Peyer's patch (tissue), 4 donors: ENCODE data around the gene KLHL29. TPM values are rescaled to one million over a fixed set of nuclear protein-coding genes. Genes with fewer than 3 reads are reported as not detected.
A peak's percentile ranks its signal among the peaks of the same experiment; 100 is the strongest.

Source experiments
- DNase-seq, 3 donors: peaks; one replicate each; pipeline ENCODE4 v3.0.0-alpha.2; 2017 to 2019
- H3K27ac ChIP-seq, 4 donors: fragments of 200-600 bp; sonication (generic); one replicate each; pipeline ENCODE4 v1.5.1; 2016 to 2019
- H3K27me3 ChIP-seq, 2 donors: fragments of 200-600 bp; sonication (generic); one replicate each; pipeline ENCODE4 v1.5.1; 2019
- H3K36me3 ChIP-seq, 3 donors: fragments of 200-600 bp; sonication (generic); one replicate each; pipeline ENCODE4 v1.5.1; 2016 to 2019
- H3K4me1 ChIP-seq, 4 donors: fragments of 200-600 bp; sonication (generic); one replicate each; pipeline ENCODE4 v1.5.1; 2016 to 2019
- H3K4me3 ChIP-seq, 4 donors: fragments of 200-600 bp; sonication (generic); 1 replicate in 3 of 4; 2 replicates in 1 of 4; pipeline ENCODE4 v1.5.1; 2016 to 2019; ENCODE audit warnings: mild to moderate bottlenecking in 1 of 4
- H3K9me3 ChIP-seq, 4 donors: fragments of 200-600 bp; sonication (generic); one replicate each; pipeline ENCODE4 v1.5.1; 2016 to 2019; ENCODE audit warnings: mild to moderate bottlenecking in 1 of 4
- POLR2A ChIP-seq, 2 donors: fragments of 450-650 bp; IDR thresholded peaks; one replicate each; pipeline ENCODE4 v1.5.1; 2017; ENCODE audit warnings: antibody characterized with exemption in 2 of 2, mild to moderate bottlenecking in 2 of 2, moderate library complexity in 2 of 2
- total RNA-seq, 4 donors: library from RNA; depleted of rRNA; stranded (reverse); fragments of >200 nt; gene quantifications; one replicate each; pipeline ENCODE4 v1.1.0, GENCODE V29; 2016
- TF ChIP-seq, protein P1 (sequence below), 6 experiments: fragments of 450-650 bp in 4 of 6; fragments of 200-600 bp in 2 of 6; sonication (generic) in 1 of 6; IDR thresholded peaks; one replicate each; pipeline ENCODE4 v1.5.1; 2017 to 2019; ENCODE audit warnings: antibody characterized with exemption in 6 of 6, mild to moderate bottlenecking in 3 of 6, moderate library complexity in 1 of 6

The KLHL29 gene
- total RNA-seq, 4 donors from 2014 or later, result 1.1 to 18.2 (median 5.0) TPM

DNA sequence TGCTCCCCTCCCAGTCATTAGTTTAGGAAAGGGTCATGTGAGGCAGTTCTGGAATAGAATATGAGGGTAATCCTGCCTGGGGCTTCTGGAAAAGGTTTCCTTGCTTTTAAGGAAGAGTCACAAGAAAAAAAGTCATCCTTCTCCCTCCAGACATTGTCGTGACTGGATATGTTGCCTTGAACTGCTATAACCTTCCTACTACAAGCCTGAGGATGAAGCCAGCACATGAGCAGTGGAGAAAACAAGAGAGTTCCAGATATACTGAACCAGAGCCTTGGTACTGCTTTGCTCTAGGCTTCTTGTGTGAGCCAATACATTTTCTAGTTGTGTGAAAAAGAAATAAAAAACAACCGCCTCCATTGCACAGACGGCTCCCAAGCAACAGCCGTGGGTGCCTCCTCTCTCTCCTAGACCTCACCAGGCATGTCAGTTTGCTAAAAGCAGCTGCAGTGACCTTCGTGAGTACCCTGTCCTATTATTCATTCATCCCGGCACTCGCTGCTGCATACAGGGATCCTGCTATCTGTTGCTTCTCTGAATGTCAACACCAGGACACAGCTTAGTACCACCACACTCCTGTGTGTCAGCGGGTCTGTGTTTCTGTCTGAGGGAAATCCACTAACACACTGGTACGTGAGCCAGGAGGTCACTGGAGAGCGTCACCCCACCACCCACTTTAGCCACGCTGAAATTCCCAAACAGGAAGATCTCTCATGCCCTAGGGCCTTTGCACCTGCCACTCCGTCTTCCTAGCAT lies 186.7 kb downstream of the KLHL29 start:
- TF ChIP-seq, protein P1, sequence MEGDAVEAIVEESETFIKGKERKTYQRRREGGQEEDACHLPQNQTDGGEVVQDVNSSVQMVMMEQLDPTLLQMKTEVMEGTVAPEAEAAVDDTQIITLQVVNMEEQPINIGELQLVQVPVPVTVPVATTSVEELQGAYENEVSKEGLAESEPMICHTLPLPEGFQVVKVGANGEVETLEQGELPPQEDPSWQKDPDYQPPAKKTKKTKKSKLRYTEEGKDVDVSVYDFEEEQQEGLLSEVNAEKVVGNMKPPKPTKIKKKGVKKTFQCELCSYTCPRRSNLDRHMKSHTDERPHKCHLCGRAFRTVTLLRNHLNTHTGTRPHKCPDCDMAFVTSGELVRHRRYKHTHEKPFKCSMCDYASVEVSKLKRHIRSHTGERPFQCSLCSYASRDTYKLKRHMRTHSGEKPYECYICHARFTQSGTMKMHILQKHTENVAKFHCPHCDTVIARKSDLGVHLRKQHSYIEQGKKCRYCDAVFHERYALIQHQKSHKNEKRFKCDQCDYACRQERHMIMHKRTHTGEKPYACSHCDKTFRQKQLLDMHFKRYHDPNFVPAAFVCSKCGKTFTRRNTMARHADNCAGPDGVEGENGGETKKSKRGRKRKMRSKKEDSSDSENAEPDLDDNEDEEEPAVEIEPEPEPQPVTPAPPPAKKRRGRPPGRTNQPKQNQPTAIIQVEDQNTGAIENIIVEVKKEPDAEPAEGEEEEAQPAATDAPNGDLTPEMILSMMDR (IDR thresholded peaks at IDR 0.05), result no peak
- TF ChIP-seq POLR2A (IDR thresholded peaks at IDR 0.05), result no peak
- no peaks in the 10 kb centered on the region for H3K9me3 ChIP-seq
- DNase-seq, result no peak
- H3K4me3 ChIP-seq, result no peak overlapping the region
- H3K4me1 ChIP-seq, result no peaks in the 10 kb centered on the region
- H3K36me3 ChIP-seq, result no peaks in the 10 kb centered on the region
- H3K27ac ChIP-seq, result no peak overlapping the region
- no peaks in the 10 kb centered on the region for H3K27me3 ChIP-seq

DNA sequence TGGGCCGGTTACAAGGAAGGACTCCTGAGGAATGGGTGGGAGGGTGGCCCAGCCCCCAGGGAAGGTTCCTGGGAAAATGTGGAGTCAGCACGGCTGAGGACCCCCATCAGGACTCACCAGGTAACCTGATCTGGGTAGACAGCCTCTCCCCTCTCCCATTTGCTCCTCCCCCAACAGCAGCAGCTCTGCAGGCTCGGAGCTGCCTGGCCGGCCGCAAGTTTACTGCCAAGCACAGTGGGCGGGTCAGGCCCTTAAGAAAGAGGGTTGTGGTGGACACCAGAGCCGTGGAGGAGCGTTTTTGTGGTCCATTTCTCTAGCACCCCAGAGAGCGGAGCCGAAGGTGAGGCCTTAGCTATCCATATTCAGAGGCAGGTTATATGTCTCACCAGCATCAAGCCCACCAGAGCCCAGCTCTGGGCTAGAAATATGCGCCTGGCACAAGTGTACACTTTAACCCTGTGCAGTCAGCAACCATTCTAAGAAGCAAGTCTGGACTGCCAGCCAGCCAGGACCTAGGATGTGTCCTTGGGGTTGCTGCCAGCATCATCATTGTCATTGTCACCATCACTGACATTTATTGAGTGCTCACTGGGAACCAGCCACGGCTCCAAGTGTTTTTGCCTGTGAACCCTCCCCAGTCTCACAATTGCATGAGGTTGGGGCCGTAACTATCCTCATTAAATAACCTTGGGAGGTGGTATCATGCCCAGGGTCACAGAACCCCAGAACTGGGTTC lies 190.1 kb downstream of the KLHL29 start:
- TF ChIP-seq, protein P1 (IDR thresholded peaks at IDR 0.05), result no peak
- no peak for TF ChIP-seq POLR2A (IDR thresholded peaks at IDR 0.05)
- no peak overlapping the region for H3K27ac ChIP-seq
- H3K27me3 ChIP-seq, result no peaks in the 10 kb centered on the region

DNA sequence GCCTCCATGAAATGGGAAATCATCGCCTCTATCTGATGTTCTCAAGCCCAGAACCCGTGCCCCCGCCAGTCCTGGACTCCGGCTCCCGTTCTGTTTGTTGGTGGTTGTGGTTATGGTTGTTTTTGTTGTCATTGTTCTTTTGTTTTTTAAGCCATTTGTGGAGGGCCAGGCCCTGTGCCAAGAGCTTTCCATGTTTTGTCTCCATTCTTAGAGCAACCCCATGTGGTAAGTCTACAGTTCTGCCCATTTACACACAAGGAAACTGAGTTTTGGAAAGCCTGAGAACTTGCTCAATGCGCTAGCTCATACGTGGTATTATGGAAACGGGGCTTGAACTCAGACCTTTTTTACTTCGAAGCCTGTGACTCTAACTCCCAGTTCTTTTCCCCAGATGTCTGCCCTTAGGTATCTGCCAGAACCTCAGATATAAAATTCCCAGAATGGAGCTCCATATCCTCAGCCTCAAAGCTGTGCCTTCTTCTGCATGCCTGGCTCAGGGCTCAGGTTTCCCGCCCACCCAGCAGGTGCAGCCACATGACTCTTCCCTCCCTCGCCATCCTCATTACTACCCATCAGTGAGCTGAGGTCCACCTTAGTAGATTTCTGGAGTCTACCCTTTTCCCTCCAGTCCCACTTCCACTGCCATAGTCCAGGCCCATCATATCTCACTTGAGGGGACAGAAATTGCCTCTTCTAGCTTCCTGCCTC lies 194.1 kb downstream of the KLHL29 start:
- H3K36me3 ChIP-seq, result no peaks in the 10 kb centered on the region
- DNase-seq, result no peak
- no peak overlapping the region for H3K27ac ChIP-seq
- TF ChIP-seq POLR2A (IDR thresholded peaks at IDR 0.05), result no peak
- TF ChIP-seq, protein P1 (IDR thresholded peaks at IDR 0.05), result no peak
- no peaks in the 10 kb centered on the region for H3K27me3 ChIP-seq
- no peaks in the 10 kb centered on the region for H3K9me3 ChIP-seq
- no peak overlapping the region for H3K4me3 ChIP-seq
- H3K4me1 ChIP-seq, result no peaks in the 10 kb centered on the region

More for the DNA sequence above, 190.1 kb downstream of the KLHL29 start:
- Histone ChIP-seq H3K4me1 (no peaks in the 10 kb centered on the region), H3K36me3 (no peaks in the 10 kb centered on the region), H3K4me3 (no peak overlapping the region), H3K9me3 (no peaks in the 10 kb centered on the region)
- DNase-seq, result no peak

DNA sequence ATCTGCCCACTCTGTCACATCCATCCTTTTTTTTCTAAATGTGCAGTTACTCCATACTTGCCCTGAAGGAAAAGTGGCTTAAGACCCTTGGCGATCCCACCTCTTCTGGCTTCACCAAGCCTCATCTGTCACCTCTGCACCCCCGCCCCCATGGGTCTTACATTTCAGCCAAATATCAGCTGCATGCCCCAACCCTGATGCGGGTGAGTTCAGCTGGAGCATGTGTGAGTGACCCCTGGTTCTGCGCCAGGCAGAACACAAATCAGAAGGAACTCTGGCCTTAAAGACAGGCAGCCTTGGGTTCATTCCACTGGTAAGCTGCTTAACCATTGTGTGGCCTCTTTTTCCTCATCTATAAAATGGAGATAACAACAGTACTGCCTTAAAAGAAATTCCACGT lies 194.7 kb downstream of the KLHL29 start:
- no peak overlapping the region for H3K27ac ChIP-seq
- DNase-seq, result no peak
- no peaks in the 10 kb centered on the region for H3K9me3 ChIP-seq
- H3K4me1 ChIP-seq, result no peaks in the 10 kb centered on the region
- no peaks in the 10 kb centered on the region for H3K36me3 ChIP-seq
- no peak overlapping the region for H3K4me3 ChIP-seq
- no peak for TF ChIP-seq POLR2A (IDR thresholded peaks at IDR 0.05)
- TF ChIP-seq, protein P1 (IDR thresholded peaks at IDR 0.05), result no peak
- no peaks in the 10 kb centered on the region for H3K27me3 ChIP-seq

DNA sequence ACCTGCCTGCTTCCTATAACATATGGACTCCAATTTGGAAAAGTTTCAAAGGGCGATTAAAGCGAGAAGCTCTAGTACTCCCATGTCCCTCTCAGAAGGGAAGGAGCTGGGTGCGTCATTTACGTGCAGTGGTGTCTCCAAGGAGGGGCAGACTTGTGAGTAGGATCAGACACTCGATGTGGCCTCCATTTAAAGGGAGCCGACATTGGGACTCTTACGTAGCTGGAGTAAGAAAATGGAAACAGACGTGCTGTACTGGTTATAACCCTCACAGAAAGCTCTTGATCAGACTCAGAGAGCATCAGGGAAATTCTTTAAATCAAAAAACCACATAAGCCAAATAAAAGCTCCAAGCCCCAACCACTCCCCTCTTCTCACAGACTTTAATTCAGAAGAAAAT lies 198.5 kb downstream of the KLHL29 start:
- Histone ChIP-seq H3K9me3 (no peaks in the 10 kb centered on the region), H3K27ac (peak overlapping the region in 1 of 4 donors; percentile 70), H3K27me3 (no peaks in the 10 kb centered on the region), H3K4me1 (no peaks in the 10 kb centered on the region), H3K4me3 (no peak overlapping the region), H3K36me3 (no peaks in the 10 kb centered on the region)
- no peak for TF ChIP-seq POLR2A (IDR thresholded peaks at IDR 0.05)
- TF ChIP-seq, protein P1 (IDR thresholded peaks at IDR 0.05), result no peak
- DNase-seq, result no peak
